H1 (cell line): Measurements from ENCODE around the gene NT5DC1.

Experiments
- SIN3A ChIP-seq, 2 experiments: IDR thresholded peaks in 1 of 2; conservative IDR thresholded peaks in 1 of 2; 2 replicates each; pipeline ENCODE4 v1.6.1; 2011 to 2012; ENCODE audit warnings: low read length in 2 of 2, improper control_type of control experiment in 1 of 2, low read depth in 1 of 2, mild to moderate bottlenecking in 1 of 2
- TF ChIP-seq, protein P1 (sequence below), 3 experiments: IDR thresholded peaks; 1 replicate in 2 of 3; 2 replicates in 1 of 3; pipeline versions ENCODE4 v1.5.1 to v1.6.1; 2011; ENCODE audit warnings: low read length in 3 of 3, mild to moderate bottlenecking in 3 of 3, inconsistent platforms in 2 of 3, low read depth in 1 of 3, moderate library complexity in 1 of 3; ENCODE audit not compliant: insufficient read depth in 1 of 3; ENCODE audit errors: control extremely low read depth in 1 of 3

DNA sequence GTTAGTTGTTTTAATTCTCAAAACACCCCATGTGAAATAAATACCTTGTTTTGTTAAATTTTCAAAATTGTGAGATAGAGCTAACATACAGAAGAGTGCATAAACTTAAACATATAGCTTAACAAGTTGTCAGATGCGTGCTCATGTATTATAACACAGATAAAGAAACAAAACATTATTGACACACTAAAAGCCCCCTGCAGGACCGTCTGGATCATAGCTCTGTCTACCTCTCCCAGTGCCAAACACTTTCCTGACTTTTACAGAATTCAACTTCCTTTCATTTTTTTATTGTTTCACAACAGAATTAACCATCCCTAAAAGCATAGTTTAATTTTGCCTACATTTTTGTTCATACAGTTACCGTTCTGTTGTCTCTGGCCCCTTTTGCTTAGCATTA is 22.1 kb upstream of the NT5DC1 start:
- TF ChIP-seq, protein P1, sequence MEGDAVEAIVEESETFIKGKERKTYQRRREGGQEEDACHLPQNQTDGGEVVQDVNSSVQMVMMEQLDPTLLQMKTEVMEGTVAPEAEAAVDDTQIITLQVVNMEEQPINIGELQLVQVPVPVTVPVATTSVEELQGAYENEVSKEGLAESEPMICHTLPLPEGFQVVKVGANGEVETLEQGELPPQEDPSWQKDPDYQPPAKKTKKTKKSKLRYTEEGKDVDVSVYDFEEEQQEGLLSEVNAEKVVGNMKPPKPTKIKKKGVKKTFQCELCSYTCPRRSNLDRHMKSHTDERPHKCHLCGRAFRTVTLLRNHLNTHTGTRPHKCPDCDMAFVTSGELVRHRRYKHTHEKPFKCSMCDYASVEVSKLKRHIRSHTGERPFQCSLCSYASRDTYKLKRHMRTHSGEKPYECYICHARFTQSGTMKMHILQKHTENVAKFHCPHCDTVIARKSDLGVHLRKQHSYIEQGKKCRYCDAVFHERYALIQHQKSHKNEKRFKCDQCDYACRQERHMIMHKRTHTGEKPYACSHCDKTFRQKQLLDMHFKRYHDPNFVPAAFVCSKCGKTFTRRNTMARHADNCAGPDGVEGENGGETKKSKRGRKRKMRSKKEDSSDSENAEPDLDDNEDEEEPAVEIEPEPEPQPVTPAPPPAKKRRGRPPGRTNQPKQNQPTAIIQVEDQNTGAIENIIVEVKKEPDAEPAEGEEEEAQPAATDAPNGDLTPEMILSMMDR (IDR thresholded peaks at IDR 0.05; ENCODE audit: control extremely low read depth in 1 of 3, insufficient read depth in 1 of 3, low read depth in 1 of 3, low read length in 3 of 3), result no peak
- no peak for TF ChIP-seq SIN3A (conservative IDR thresholded peaks at IDR 0.05 in 1 of 2, IDR thresholded peaks at IDR 0.05 in 1 of 2; ENCODE audit: low read depth in 1 of 2, low read length in 2 of 2)
